C4-2B (cell line): Measurements from ENCODE around the gene ATP5F1C.

Experiments
- ZFX ChIP-seq: fragments of 450-650 bp; IDR thresholded peaks from 2 replicates; pipeline ENCODE4 v1.6.1; 2017
- TF ChIP-seq, protein P1 (sequence below): fragments of 450-650 bp; conservative IDR thresholded peaks from 2 replicates; pipeline ENCODE4 v1.5.1; 2017; ENCODE audit warnings: mild to moderate bottlenecking

GRCh38 chr10:7811000-7811399 is 23.0 kb downstream of the ATP5F1C start:
- TF ChIP-seq, protein P1, sequence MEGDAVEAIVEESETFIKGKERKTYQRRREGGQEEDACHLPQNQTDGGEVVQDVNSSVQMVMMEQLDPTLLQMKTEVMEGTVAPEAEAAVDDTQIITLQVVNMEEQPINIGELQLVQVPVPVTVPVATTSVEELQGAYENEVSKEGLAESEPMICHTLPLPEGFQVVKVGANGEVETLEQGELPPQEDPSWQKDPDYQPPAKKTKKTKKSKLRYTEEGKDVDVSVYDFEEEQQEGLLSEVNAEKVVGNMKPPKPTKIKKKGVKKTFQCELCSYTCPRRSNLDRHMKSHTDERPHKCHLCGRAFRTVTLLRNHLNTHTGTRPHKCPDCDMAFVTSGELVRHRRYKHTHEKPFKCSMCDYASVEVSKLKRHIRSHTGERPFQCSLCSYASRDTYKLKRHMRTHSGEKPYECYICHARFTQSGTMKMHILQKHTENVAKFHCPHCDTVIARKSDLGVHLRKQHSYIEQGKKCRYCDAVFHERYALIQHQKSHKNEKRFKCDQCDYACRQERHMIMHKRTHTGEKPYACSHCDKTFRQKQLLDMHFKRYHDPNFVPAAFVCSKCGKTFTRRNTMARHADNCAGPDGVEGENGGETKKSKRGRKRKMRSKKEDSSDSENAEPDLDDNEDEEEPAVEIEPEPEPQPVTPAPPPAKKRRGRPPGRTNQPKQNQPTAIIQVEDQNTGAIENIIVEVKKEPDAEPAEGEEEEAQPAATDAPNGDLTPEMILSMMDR = no peak
- TF ChIP-seq ZFX = no peak
